ENCODE results near the gene WBP1.
"Not testable (repeated sequence)": the region's sequence is repeated elsewhere in the genome, so short reads cannot be mapped to it uniquely, and the experiment has no call there.

WBP1 gene

DNA sequence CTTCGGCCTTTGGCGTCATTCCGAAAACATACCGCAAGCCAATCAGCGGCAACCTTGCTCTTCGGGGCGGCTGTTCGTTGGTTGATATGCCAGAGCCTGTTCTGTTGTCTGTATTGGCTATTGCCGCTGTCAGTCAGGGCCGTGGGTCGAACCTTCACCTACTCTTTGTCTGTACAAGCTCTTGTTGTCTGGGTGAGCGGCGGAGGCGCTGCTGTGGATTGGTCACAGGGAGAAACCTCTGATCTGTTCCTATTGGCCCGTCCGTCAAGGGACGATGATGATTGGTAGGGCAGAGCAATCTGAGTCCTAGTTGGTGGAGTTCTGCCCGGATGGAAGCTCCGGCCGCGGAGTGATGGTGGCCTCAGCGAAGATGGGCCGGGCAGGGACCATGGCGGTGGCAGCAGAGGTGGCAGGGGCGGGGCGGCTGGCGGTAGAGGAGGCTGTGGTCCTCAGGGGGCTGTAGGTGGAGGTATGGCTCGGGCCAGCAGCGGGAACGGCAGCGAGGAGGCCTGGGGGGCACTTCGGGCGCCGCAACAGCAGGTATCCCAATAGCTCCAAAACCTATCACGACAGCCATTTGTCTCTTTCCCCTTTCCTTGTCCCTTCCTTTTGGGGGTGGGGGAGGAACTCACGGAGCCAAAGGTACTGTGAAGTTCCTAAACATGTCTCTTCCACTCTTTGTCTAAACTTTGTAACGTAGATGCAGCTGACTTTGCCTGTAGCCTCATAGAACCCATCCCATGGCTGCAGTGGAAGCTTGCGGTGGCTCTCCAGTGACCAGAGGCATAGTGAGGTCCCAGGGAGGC lies at the start of gene WBP1:
TSS of gene WBP1 (plus strand) at position 307 of the 806 bp plus-strand sequence. CDS start at position 472, 165 bp downstream.
- DNase-seq = peak; percentile 100

DNA sequence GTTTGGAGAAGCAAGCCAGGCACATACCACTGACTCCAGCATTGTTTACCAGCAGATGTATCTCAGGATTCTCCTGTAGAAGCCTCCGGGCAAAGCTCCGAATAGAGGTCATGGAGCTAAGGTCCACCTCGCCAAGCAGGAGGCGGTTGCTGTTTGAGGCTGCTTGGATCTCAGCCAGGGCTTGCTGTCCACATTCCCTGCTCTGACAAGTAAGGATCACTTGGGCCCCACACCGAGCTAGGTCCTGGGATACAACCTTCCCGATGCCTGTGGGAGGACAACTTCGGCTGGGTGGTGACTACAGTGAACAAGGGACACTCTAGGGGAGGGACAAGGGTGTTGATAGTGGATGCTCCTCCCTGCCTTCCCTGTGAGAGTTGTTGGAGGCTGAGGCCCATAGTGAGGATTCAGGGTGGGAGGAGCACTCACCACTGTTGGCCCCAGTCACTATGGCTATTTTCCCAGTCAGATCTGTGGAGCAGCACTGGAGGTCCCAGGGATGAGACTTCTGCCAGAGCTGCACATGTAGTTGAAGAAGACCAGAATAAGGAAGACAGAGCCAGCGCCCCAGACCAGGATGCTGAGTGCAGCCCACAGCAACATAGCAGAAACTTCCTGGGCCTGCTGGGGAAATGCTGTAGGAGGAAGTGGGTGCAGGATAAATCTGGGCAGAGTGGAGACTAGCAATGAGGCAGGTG lies 45.1 kb upstream of the WBP1 start:
- no peak for DNase-seq

DNA sequence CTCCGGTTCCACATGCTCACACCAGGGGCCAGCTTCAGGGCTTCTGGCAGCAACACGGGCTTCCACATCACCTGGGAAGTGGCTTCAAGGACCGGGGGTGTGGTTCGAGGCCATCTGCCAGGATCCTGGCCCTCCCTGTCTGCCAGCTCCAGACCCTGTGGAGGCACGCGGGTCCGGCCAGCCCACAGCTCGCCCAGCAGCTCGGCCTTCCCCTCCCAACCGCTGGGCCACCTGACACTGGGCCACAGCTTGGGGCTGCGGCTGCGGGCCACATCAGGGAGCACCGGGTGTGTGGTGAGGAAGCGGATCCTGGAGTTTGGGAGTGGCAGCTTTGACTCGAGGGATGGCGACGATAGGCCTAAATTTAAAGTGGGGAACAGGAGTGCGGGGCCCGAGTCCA lies 43.8 kb upstream of the WBP1 start:
- DNase-seq = no peak

DNA sequence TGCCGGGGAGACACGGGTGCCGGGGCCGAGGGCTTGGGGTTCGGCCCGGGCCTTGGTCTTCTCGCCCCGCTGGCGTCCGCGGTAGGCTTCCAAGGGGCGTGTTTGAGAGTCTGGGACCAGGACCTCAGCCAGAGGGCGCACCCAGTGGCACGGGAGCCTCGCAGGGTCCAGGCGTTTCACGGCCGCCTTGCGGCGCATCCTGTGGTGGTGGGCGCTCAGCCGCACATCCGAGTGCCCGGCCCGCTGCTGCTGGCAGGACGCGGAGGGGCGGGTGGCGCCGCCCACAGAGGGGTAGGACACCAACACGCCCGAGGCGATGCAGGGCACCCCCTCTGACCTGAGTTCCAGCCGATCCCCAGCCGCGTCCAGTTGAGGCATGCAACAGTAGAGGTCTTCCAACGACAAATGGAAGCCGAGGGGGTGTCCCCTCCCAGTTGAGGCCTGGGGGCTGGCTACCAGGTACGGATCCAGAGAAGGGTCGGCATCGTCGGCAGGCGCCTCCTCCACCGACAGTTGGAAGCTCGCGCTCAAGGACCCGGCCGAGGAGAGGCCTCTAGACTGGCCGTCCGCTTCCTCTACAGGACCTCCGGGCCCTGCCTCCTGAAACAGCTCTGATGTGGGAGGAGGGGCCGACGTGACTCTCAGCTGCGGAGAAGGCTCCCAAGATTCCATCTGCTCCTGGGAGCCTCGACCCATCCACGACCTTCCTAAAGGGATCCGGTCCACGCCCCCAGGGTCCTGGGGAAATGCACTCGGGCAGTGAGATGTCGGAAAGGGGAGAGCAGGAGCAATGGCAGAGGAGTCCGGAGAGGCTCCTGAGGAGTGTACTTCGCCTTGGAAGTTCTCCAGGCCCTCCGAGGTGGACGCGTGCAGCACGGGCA lies 43.1 kb upstream of the WBP1 start:
- DNase-seq = peak; percentile 6

DNA sequence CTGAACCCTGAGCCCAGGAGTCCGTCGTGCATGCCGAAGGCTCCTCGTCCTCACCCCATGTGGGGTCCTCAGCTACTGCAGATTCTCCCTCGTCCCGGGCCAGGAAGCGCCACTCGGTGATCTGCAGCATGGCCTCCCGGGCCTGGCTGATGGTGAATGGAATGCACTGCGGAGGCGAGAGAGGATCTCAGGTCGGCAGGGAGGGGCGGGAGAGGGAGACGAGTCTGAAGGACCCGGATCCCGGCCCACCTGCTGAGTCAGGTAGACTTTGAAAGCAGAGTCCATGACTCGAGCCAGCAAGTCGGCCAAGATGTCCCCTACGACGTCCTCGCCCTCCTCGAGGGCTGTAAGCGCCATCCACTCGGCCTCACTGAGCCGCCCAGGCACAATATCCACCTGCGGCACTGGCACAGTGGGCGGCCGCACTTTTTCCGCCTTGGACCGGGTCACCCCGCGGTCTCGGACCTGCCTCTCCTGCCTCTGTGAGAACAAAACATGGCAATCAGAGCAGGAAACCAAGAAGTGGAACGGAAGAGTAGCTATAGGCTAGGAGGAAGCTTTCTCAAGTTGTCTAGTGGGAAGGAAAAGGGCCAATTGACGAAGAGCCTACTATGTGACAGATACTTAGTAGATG lies 42.4 kb upstream of the WBP1 start:
- no peak for DNase-seq

DNA sequence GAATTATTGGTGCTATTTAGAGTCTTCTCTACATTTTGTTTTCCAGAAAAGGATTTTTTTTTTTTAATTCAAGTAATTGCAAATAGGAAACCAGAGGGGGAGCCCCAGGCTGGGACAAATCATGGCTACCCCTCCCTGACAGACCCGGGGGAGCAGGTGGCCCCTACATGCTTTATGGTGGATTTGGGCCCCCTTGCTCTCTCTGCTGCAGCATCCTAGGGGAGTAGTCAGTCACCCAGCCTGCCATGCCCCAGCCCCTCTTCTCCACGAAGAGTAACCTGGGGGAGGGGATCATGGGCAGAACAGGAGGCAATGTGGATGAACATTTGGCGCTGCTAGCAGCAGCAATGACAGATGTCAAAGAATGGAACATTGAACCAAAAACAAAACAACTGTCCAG lies 41.5 kb upstream of the WBP1 start:
- DNase-seq = no peak

DNA sequence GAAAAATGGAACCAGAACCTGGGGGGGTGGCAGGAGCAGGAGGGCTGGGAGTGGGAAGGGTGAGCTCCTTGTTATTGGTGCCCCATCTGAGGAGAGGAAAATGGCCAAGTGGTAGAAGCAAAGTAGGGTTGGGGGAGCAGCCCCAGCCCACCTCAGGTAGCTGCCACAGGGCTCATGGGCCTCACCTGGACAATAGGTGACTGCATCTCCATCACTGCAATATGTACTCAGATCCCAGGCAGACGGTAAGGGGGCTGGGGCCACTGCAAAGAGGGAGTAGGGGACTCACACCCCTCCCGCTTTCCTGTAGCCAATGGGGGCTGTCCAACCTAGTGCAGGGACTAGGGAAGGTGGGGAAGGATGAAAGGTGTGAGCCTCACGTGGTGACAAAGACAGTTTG lies 41.0 kb upstream of the WBP1 start:
- DNase-seq = no peak

DNA sequence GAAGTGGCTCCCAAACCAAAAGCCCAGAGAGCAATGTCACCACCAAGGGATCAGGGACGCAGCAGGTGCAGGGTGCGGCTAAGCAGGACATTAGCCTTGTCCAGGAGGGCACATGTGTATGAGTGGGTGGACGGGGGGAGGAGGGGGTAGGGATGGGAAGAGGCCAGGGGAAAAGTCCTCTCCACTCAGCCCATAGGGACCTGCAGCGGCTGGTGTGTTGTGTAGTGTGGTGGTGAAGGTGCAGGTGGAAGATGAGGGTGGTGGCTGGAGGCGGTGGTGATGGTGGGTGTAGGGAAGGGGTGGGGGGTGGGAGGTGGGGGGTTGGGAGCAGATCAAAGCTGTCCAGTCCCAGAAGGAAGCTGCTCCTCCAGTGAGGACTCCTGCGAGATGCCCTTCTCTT lies 40.5 kb upstream of the WBP1 start:
- DNase-seq = no peak

DNA sequence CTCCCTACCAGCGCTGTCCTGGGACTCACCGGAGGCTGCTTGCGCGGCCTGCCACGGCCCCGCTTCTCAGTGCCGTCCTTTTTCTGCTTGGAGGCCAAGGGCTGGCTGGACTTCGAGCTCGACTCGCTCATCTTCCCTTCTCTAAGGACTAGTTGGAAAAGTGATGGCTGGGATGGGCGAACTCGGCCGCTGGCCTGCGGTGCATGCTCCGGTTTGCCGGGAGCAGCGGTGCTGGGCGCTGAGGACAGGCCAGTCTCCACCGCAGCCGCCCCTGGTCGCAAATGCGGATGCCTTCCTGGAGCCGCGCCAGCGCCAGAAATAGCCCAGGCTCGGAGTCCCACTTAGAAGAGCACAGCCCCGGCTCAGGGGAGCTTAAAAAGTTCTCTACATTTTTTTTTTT lies 39.9 kb upstream of the WBP1 start:
- DNase-seq = no peak

DNA sequence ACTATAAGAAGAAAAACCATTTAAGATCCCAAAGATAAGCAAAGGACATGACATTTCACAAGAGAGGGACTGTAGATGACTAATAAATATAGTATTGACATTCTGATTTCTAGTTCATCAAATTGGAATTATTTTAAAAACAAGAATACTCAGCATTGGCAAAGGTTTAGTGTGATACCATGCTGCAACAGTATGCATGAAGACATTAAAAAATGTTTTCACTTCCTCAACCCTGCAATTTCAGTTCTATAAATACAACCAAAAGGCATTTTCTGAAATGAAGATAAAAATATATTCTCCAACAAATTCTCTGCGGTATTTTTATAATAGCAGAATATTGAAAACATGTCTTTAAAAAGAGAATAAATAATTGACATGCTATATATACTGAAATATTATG lies 38.9 kb upstream of the WBP1 start:
- no peak for DNase-seq

DNA sequence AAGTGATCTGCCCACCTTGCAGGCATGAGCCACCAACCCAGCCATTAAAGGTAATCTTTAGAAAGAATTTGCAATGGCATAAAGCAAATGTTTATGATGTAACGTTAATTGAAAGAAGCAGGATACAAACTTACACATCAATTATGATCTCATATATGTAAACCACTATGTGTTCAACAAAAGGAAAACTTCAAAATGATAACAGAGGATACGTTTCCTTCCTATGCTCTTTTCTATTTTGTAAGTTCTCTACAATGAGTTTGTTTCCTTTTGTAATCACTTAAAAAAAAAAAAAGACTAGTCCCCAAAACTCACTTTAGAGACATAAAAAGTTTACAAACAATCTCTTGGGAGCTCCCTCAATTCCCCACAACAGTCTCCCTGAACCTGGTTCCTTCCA lies 38.2 kb upstream of the WBP1 start:
- no peak for DNase-seq

DNA sequence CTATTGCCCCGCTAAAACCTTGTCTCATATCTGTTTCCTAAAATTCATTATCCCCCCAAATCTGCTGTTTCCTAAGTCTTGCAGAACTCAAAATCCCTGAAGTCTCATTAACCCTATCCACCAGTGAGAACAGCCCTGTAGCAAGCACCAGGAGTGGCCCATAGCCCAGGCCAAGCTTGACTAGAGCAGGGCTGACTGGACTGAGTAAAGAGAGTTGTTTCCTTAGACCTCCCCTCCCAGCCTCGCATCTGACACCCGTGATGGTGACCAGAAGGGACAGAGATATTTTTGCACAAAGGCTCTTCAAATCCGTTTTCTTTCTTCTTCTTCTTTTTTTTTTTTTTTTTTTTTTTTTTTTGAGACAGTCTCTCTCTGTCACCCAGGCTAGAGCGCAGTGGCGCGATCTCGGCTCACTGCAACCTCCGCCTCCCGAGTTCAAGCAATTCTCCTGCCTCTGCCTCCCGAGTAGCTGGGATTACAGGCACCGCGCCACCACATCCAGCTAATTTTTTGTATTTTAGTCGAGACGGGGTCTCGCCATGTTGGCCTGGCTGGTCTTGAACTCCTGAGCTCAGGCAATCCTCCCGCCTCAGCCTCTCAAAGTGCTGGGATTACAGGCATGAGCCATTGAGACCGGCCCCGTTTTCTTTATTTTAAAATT lies 37.7 kb upstream of the WBP1 start:
- not testable (repeated sequence) for DNase-seq

DNA sequence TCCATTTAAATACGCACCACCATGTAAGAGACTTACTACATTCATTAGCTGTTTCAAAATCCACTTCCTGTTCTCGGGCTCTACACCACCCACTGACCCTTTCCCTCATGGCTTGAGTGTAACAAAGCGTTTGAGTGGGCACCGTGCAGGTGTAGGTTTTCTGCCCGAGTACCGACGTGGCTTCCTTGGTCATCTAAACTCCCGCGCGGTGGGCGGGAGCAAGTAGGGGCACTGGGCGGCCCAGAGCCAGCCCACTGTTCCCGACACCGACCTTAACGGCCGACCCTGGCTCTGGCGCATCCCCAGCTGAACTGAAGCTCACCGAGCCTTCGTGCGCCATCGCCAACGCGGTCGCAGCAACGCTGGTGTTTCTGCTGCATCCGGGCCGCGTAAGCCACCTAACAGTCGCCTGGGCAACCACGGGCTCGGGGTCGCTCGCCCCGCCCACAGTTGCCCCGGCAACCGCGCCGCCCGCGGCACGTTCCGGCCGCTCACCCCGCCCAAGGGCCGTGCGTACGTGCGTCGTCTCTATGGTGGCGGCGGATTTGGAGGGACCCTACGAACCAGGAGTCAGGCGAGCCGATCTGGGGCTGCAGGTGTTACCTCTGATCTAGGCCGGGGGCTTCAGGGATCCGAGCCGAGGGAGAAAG lies 36.9 kb upstream of the WBP1 start, which contains the start of the genes C2orf81 and WDR54:
TSS of gene C2orf81 (minus strand) at position 399 of the 650 bp plus-strand sequence. CDS start at position 340, 59 bp downstream.
TSS of gene WDR54 (plus strand) at position 510 of the 650 bp plus-strand sequence. CDS start 424 bp downstream, outside the sequence.
- DNase-seq = peak; percentile 93

DNA sequence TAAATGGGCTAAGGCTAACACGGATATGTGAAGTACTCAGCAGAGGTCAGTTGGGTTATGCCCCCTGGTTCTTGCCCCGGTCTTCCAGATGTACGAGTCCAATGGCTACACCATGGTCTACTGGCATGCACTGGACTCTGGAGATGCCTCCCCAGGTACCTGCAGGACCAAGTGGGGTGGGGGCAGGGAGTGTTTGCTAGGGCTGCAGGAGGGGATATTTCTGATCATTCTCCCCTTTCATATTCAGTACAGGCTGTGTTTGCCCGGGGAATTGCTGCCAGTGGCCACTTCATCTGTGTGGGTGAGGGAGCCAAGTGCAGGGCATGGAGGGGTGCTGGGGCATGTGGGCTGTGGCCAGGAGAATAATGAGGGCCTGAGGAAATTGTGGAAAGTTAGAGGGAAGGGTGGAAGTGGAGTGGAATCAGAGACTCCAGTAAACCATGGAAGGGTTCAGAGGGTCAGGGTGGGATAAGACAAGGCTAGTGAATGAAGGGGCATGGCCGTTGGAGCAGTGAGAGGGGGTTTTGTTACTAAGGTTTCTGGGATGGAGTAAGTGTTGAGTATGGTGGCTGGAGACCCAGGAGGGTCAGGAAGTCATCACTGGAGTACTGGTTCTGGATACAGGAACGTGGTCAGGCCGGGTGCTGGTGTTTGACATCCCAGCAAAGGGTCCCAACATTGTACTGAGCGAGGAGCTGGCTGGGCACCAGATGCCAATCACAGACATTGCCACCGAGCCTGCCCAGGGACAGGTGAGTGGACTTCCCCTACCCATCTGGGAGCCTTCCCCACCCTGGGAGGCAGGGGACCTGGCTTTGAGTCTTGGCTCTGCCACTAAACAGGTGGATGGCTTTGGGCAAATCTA lies 34.8 kb upstream of the WBP1 start:
- DNase-seq = no peak

DNA sequence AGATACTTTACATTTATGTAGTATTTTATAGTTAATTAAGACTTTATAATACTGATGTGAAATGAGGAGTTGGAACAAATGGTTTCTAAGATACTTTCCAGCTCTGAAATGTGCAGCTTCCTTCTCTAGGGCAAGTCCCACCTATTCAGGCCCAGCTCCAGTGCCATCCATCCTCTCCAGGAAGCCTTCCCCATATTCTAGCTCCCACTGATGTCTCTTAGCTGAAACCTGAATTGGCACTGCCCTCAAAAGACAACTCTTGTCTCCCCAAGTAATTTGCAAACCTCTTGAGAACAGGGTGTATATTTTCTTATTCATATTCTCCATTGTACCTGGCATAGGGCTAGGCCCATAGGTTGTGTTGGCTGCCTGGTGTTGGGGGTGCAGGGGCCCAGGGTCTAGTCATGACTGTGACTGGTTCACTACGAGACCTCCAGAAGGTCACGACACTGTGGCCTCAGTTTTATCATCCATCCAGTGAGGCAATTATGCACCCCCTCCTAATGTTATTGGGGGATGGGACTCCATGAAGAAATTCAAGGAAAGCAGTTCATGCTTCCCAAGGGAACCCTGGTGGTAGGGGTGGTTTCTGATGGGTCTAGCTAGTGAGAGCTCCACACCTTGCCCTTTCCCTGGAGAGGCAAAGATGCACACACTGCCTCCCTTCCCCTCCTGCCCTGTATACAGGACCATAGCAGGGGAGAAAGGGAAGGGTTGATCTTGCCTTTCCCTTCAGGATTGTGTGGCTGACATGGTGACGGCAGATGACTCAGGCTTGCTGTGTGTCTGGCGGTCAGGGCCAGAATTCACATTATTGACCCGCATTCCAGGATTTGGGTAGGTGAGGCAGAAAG lies 33.9 kb upstream of the WBP1 start:
- DNase-seq = no peak

DNA sequence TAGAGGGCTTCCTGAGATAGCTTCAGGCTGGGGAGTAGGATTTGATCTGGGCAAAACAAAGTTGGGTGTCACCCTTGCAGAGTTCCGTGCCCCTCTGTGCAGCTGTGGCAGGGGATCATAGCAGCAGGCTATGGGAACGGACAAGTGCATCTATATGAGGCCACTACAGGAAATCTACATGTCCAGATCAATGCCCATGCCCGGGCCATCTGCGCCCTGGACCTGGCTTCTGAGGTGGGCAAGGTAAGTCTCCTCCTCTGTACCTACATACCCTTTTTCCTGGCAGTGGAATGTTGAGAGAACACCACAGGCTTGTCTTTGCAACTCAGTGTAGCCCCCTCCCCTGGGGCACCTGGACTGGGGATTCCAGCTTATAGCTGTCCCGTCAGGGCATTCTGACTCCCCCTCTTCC lies 33.2 kb upstream of the WBP1 start:
- DNase-seq = no peak

DNA sequence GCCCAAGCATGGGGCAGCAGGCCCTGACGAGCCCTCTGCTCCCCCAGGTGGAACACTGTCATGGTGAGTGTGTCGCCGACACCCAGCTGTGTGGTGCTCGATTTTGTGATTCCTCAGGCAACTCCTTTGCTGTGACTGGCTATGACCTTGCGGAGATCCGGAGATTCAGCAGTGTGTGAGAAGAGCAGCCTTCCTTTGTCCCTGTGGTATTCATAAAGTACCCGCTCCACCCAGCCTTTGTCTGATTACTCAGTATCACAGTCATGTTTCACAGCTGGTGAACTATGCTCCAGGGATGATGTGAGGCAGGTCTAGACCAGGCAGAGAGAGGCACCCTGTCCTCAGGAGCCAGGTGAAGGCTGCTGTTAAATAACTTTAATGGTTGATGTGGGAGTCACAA lies 32.7 kb upstream of the WBP1 start:
- no peak for DNase-seq

DNA sequence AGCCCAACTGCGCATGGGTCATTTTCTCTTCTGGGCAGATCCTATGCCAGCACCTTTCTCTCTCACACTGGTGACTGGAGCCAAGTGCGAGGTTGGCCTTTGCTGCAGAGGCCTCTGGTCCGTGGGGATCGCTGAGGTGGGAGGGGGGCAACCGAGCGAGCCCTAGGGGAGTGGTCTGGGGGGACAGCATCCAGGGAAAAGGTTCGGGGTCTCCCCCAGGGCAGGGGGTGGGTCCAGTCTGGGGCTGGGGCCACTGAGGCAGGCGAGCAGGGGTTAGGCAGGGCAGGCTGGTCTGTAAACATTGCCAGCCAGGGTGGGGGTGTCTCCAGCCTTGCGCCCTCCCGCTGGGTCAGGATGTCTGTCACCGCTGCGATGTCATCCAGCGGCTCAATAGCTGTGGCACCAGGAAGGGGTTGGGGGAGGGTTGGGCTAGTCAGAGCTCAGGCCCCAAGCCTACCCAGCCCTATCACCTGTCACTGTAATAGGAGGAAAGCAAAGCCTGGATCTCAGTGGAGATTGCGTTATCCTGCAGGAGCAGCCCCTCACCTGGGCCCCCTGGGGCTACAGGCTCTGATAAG lies 32.0 kb upstream of the WBP1 start:
- DNase-seq = no peak

DNA sequence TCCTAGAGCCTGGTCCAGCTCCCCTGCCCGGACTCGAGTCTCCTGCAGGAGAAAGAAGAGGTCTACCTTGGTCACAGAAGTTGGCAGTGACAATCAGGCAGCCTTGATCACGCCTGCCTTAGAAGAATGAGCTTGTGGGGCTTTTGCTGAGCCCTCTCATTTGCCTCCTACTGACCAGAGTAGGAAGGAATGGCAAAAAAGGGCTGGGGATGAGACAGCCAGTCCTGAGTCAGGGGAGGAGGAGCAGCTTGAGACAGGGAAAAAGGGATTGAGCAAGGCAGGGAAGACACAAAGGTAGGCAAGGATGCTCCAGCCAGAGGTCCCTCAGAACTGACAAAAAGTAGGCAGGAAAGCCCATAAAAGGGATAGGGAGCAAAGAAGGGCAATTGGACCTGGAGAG lies 30.7 kb upstream of the WBP1 start:
- DNase-seq = no peak
